Natural killer cell (primary cell): ENCODE results near the gene CKLF. TPM values are rescaled to one million over a fixed set of nuclear protein-coding genes. Genes with fewer than 3 reads are reported as not detected.

Experiments used
- ATAC-seq, 3 donors: fragments of 150-1000 bp in 2 of 3; fragments of 200-7000 bp in 1 of 3; cut with Tn5 transposase; 1 replicate in 1 of 3; 2 replicates in 2 of 3; pipeline ENCODE4 v1.10.0; 2021; ENCODE audit warnings: mild to moderate bottlenecking in 2 of 3, moderate library complexity in 2 of 3
- DNase-seq, 2 donors: peaks; one replicate each; pipeline versions ENCODE4 v3.0.0 to v3.0.0-alpha.2; 2013 to 2021; ENCODE audit warnings: mixed read lengths in 1 of 2
- H3K27ac ChIP-seq: one replicate; pipeline ENCODE4 v1.5.1; 2013; ENCODE audit warnings: mild to moderate bottlenecking, low read length
- H3K27me3 ChIP-seq: one replicate; pipeline ENCODE4 v1.6.1; 2013; ENCODE audit warnings: low read length; ENCODE audit not compliant: control insufficient read depth, insufficient read depth
- H3K36me3 ChIP-seq: one replicate; pipeline ENCODE4 v1.6.1; 2013; ENCODE audit warnings: low read length; ENCODE audit not compliant: control insufficient read depth, insufficient read depth
- H3K4me1 ChIP-seq: one replicate; pipeline ENCODE4 v1.6.1; 2013; ENCODE audit warnings: low read length; ENCODE audit not compliant: control insufficient read depth, insufficient read depth
- H3K4me3 ChIP-seq: one replicate; pipeline ENCODE4 v1.5.1; 2013; ENCODE audit warnings: low read length
- H3K9me3 ChIP-seq: one replicate; pipeline ENCODE4 v1.6.1; 2013; ENCODE audit warnings: low read length; ENCODE audit not compliant: control insufficient read depth, insufficient read depth
- H3K27ac Mint-ChIP-seq, 2 donors: one replicate each; pipeline ENCODE4 v1.8.0; 2022; ENCODE audit warnings: mild to moderate bottlenecking in 2 of 2, mixed read lengths in 2 of 2, moderate library complexity in 1 of 2
- H3K27me3 Mint-ChIP-seq, 2 donors: one replicate each; pipeline ENCODE4 v1.8.0; 2022; ENCODE audit warnings: low read depth in 2 of 2, mixed read lengths in 2 of 2
- H3K36me3 Mint-ChIP-seq: one replicate; pipeline ENCODE4 v1.8.0; 2022; ENCODE audit warnings: mixed read lengths
- H3K4me1 Mint-ChIP-seq, 2 donors: one replicate each; pipeline ENCODE4 v1.8.0; 2022; ENCODE audit warnings: mixed read lengths in 2 of 2
- H3K4me3 Mint-ChIP-seq: one replicate; pipeline ENCODE4 v1.8.0; 2022; ENCODE audit warnings: mild to moderate bottlenecking, moderate library complexity, mixed read lengths
- H3K9me3 Mint-ChIP-seq, 2 donors: one replicate each; pipeline ENCODE4 v1.8.0; 2022; ENCODE audit warnings: mixed read lengths in 2 of 2
- WGBS: methylation state at CpG from one replicate; pipeline ENCODE4 v1.1.7; 2013; ENCODE audit warnings: missing lambda C conversion rate; ENCODE audit not compliant: insufficient coverage; 5-methylcytosine and 5-hydroxymethylcytosine counted together
- intact Hi-C: fragments of 100-400 bp; cut with micrococcal nuclease; formaldehyde crosslinking; loops from one replicate; pipeline ENCODE4 v1.14.2; 2022
- total RNA-seq, 4 donors: library from RNA; stranded (reverse); fragments of 120-200 nt in 1 of 4; gene quantifications; one replicate each; pipeline versions ENCODE4 v1.2.3 to v1.2.4, GENCODE V29; 2013 to 2022
- TF ChIP-seq, protein P1 (sequence below): fragments of 200-600 bp; IDR thresholded peaks from one replicate; pipeline ENCODE4 v1.8.0; 2022; ENCODE audit warnings: antibody characterized with exemption

The CKLF gene
- total RNA-seq, 3 donors from 2014 or later (not counting 1 experiment from before 2014, with no cell fraction given), result 48.0 to 69.7 (median 54.6) TPM

DNA sequence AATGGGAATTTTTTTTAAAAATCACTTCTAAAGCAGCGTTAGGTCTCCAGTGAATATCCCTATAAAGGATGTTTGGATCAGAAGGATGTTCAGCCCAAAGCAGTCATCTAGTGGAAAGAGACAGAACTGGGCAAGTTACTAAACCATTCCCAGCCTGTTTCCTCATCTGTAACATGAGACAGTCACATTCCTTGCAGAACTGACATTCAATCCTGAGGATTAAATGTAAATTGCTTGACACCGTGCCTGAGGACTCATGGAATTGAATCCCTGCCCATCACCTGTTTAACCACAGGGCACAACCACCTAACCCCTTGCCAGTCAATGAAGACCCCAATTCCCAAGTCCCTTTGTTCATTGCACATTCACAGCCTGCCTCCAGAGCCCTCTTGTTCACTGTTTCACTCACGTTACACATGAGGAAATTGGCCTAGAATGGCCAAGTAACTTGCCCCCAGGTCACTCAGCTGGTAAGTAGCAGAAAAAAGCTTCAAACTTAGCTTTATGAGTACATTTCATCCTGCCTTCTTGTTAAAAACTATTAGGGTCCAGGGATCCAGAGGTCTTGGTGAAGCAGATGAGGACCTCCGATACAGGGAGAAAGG is 28.3 kb downstream of the CKLF start:
- Mint-ChIP-seq H3K4me3 (peak overlapping the region; percentile 3), H3K4me1 (peaks cover 9 to 14% of the 10 kb centered on the region in 2 donors), H3K27me3 (peaks cover 12 to 30% of the 10 kb centered on the region in 2 donors), H3K36me3 (no peaks in the 10 kb centered on the region), H3K27ac (no peak overlapping the region), H3K9me3 (no peaks in the 10 kb centered on the region)
- no peak overlapping the region for H3K4me3 ChIP-seq
- intact Hi-C loops, result no loop called here
- H3K4me1 ChIP-seq, result peaks cover 12% of the 10 kb centered on the region
- WGBS, result 97% methylated on average over 4 of the region's 4 CpGs
- no peak for DNase-seq
- H3K9me3 ChIP-seq, result no peaks in the 10 kb centered on the region
- H3K27ac ChIP-seq, result no peak overlapping the region
- no peak for ATAC-seq
- peaks cover 14% of the 10 kb centered on the region for H3K27me3 ChIP-seq
- H3K36me3 ChIP-seq, result no peaks in the 10 kb centered on the region
- TF ChIP-seq, protein P1, sequence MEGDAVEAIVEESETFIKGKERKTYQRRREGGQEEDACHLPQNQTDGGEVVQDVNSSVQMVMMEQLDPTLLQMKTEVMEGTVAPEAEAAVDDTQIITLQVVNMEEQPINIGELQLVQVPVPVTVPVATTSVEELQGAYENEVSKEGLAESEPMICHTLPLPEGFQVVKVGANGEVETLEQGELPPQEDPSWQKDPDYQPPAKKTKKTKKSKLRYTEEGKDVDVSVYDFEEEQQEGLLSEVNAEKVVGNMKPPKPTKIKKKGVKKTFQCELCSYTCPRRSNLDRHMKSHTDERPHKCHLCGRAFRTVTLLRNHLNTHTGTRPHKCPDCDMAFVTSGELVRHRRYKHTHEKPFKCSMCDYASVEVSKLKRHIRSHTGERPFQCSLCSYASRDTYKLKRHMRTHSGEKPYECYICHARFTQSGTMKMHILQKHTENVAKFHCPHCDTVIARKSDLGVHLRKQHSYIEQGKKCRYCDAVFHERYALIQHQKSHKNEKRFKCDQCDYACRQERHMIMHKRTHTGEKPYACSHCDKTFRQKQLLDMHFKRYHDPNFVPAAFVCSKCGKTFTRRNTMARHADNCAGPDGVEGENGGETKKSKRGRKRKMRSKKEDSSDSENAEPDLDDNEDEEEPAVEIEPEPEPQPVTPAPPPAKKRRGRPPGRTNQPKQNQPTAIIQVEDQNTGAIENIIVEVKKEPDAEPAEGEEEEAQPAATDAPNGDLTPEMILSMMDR, result no peak

DNA sequence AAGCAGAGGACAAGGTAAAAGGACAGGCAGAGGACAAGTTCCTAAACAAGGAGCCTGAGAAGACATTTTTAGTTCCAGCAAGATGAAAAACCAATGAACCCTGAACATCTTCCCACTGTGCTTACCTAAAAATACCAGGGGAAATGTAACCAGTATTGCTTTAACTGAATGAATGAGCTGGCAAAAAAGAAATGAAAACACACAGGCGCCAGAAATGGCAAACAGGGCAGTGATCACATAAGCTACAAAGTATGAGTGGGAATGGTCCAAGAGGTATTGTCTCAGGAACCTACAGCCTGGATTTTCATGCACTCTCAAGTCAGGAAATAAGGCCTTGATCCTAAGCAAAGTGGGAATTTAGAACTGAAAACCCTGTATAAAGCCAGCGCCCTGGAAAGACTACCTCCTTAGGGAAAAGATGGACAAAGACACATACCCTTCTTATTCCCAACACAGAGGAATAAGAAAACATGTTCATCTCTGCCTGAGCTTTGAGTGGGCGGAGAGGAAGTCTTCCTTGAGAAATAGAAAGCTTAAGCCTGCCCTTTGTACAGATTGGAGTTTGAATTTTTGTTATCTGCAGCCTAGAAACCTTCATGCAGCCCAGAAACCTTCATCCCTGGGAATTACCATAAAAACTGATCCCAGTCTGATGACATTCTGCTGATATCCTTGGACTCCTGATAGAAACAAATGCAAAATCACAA is 29.0 kb downstream of the CKLF start:
- peaks cover 12% of the 10 kb centered on the region for H3K4me1 ChIP-seq
- TF ChIP-seq, protein P1, result no peak
- H3K36me3 Mint-ChIP-seq, result no peaks in the 10 kb centered on the region
- H3K9me3 Mint-ChIP-seq, result no peaks in the 10 kb centered on the region
- H3K27me3 Mint-ChIP-seq, result peaks cover 12 to 30% of the 10 kb centered on the region in 2 donors
- peaks cover 9 to 14% of the 10 kb centered on the region in 2 donors for H3K4me1 Mint-ChIP-seq
- no peak for DNase-seq
- H3K36me3 ChIP-seq, result no peaks in the 10 kb centered on the region
- no peak overlapping the region for H3K4me3 Mint-ChIP-seq
- H3K27ac Mint-ChIP-seq, result no peak overlapping the region
- H3K27me3 ChIP-seq, result peaks cover 14% of the 10 kb centered on the region
- intact Hi-C loops, result no loop called here
- no peaks in the 10 kb centered on the region for H3K9me3 ChIP-seq
- 74% methylated on average over 3 of the region's 3 CpGs for WGBS
- no peak overlapping the region for H3K27ac ChIP-seq
- no peak overlapping the region for H3K4me3 ChIP-seq
- no peak for ATAC-seq

DNA sequence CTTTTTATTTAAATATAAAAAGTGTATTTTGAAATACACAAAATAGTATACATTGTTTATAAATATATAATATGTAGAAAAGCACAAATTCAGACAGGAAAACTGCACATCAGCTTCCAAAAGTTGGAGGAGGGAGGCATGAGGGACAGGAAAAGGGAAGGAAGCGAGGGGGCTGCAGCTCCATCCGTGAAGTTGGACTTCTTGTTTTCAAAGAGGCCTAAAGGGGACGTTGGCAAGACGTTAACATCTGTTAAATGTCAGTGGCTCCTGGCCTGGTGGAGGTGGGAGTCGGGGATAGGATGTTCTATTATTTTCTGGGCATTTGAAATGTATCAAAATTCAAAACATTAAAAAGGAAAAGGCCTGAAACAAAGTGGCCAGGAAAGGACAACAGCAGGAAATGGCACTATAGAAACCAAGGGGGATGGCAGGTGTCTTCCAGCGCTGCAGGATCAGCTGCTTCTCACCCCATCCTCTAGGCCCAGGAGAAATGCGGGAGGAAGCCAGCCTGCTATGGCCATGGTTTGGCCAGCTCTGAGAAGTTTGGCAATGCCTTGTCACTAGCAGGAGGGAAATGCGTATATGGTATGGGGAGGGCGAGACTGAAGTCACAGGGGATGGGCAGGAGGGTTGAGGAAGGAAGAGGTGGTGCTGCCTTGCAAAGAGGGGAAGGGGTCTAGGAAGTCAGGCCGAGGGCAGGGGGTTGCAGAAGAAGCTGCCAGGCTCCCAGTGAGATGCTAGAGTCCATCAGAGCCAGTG is 33.3 kb downstream of the CKLF start:
- intact Hi-C loops, result loop anchor here (5.0 kb wide), 1 partner anchor 68 kb away; no protein-coding TSS in a partner anchor
- Histone ChIP-seq H3K36me3 (no peaks in the 10 kb centered on the region), H3K27me3 (no peaks in the 10 kb centered on the region), H3K4me1 (peaks cover 15% of the 10 kb centered on the region), H3K27ac (no peak overlapping the region), H3K9me3 (no peaks in the 10 kb centered on the region), H3K4me3 (no peak overlapping the region)
- H3K4me1 Mint-ChIP-seq, result peaks cover 14% of the 10 kb centered on the region in 2 donors
- ATAC-seq, result no peak
- no peak overlapping the region for H3K27ac Mint-ChIP-seq
- H3K4me3 Mint-ChIP-seq, result no peak overlapping the region
- H3K9me3 Mint-ChIP-seq, result no peaks in the 10 kb centered on the region
- TF ChIP-seq, protein P1, result no peak
- H3K27me3 Mint-ChIP-seq, result peaks cover 0 to 8% of the 10 kb centered on the region in 2 donors
- WGBS, result 62% methylated on average over 10 of the region's 10 CpGs
- no peaks in the 10 kb centered on the region for H3K36me3 Mint-ChIP-seq
- no peak for DNase-seq
